ENCODE results near the gene IRS4.

The IRS4 gene

GRCh38 chrX:108736509-108737479, at the start of gene IRS4:
Gene IRS4 (minus strand): TSS chrX:108736563.
- in situ Hi-C loops (cut with MboI; ENCODE audit: low sequenced_read_pairs): no loop called here

GRCh38 chrX:108772549-108772948, 36.2 kb upstream of the IRS4 start:
- in situ Hi-C loops (cut with MboI; ENCODE audit: low sequenced_read_pairs): no loop called here

GRCh38 chrX:108763559-108763958, 27.2 kb upstream of the IRS4 start:
- in situ Hi-C loops (cut with MboI; ENCODE audit: low sequenced_read_pairs): no loop called here

- in situ Hi-C loops (cut with MboI; ENCODE audit: low sequenced_read_pairs): no loop called here
These were observed 4.0 kb upstream of the IRS4 start for GRCh38 chrX:108740299-108740774.

GRCh38 chrX:108737754-108738153, 1.4 kb upstream of the IRS4 start:
- in situ Hi-C loops (cut with MboI; ENCODE audit: low sequenced_read_pairs): no loop called here

GRCh38 chrX:108735679-108736508, 469 bp downstream of the IRS4 start:
- in situ Hi-C loops (cut with MboI; ENCODE audit: low sequenced_read_pairs): no loop called here

GRCh38 chrX:108735091-108735678, 1.2 kb downstream of the IRS4 start:
- in situ Hi-C loops (cut with MboI; ENCODE audit: low sequenced_read_pairs): no loop called here

- in situ Hi-C loops (cut with MboI; ENCODE audit: low sequenced_read_pairs): no loop called here
These were observed 1.9 kb downstream of the IRS4 start for GRCh38 chrX:108734426-108734825.

- in situ Hi-C loops (cut with MboI; ENCODE audit: low sequenced_read_pairs): no loop called here
These were observed 3.6 kb downstream of the IRS4 start for GRCh38 chrX:108732630-108733321.

- in situ Hi-C loops (cut with MboI; ENCODE audit: low sequenced_read_pairs): no loop called here
These were observed 5.2 kb downstream of the IRS4 start for GRCh38 chrX:108731153-108731552.

- in situ Hi-C loops (cut with MboI; ENCODE audit: low sequenced_read_pairs): no loop called here
These were observed 9.6 kb downstream of the IRS4 start for GRCh38 chrX:108726748-108727147.

- in situ Hi-C loops (cut with MboI; ENCODE audit: low sequenced_read_pairs): no loop called here
These were observed 13.8 kb downstream of the IRS4 start for GRCh38 chrX:108722561-108722960.

- in situ Hi-C loops (cut with MboI; ENCODE audit: low sequenced_read_pairs): no loop called here
These were observed 23.5 kb downstream of the IRS4 start for GRCh38 chrX:108712886-108713285.

GRCh38 chrX:108704839-108705238, 31.5 kb downstream of the IRS4 start:
- in situ Hi-C loops (cut with MboI; ENCODE audit: low sequenced_read_pairs): no loop called here

GRCh38 chrX:108702530-108702929, 33.8 kb downstream of the IRS4 start:
- in situ Hi-C loops (cut with MboI; ENCODE audit: low sequenced_read_pairs): no loop called here

- in situ Hi-C loops (cut with MboI; ENCODE audit: low sequenced_read_pairs): no loop called here
These were observed 34.7 kb downstream of the IRS4 start for GRCh38 chrX:108701633-108702032.

- in situ Hi-C loops (cut with MboI; ENCODE audit: low sequenced_read_pairs): no loop called here
These were observed 37.0 kb downstream of the IRS4 start for GRCh38 chrX:108699368-108699767.

GRCh38 chrX:108696690-108697089, 39.7 kb downstream of the IRS4 start:
- in situ Hi-C loops (cut with MboI; ENCODE audit: low sequenced_read_pairs): no loop called here

Measured in HL-60/S4 treated with phorbol 12-myristate 13-acetate at 8.2 ng/mL for 4 days and 3 days (cell line).